Measurements from ENCODE around the gene TPSG1.
A peak's percentile ranks its signal among the peaks of the same experiment; 100 is the strongest.

TPSG1 gene

DNA sequence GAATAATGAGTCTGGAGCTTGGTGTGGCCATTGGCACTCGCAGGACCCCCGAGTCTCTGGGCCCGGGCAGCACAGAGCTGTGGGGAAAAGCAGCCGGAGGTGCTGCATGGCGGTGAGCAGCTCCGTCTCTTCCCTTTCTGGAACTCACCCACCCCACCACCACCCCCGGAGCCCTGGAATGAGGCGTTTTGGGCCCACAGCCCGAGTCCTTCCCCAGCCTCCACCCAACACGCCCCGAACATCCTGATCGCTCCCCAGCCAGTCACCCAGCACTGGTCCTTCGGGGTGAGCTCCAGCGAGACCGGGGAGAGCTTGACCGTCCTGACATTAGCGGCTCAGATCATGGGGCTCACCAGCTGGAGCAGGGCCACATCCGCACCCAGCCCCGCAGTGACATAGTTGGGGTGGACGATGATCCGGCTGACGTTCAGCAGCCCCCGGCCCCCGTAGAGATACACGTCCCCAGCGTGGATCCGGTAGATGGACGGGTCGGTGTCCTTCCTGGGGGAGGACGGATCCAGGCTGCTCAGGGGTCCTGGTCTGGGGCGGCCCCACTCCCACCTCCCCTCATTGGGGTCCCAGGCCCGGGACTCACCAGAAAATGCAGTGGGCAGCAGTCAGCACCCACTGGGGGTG is 37.3 kb upstream of the TPSG1 start:
- no peak overlapping the region for H4K8ac ChIP-seq (ENCODE audit: low read depth, low read length)
- H2BK120ac ChIP-seq (ENCODE audit: insufficient read depth, low read length, poor library complexity) = no peak overlapping the region
- H3K79me2 ChIP-seq (ENCODE audit: control insufficient read depth, insufficient read depth, low read length, poor library complexity) = no peaks in the 10 kb centered on the region
- no peak overlapping the region for H3K27ac ChIP-seq (ENCODE audit: low read depth, low read length)
- no peak overlapping the region for H3K4me3 ChIP-seq (ENCODE audit: low read depth, low read length)
- H3K4me2 ChIP-seq (ENCODE audit: low read length) = no peak overlapping the region
- no peak overlapping the region for H3K23ac ChIP-seq (ENCODE audit: low read length)
- H3K4me1 ChIP-seq (ENCODE audit: control insufficient read depth in 1 of 2, insufficient read depth in 2 of 2, low read length in 2 of 2) = no peaks in the 10 kb centered on the region
- no peak overlapping the region for H4K12ac ChIP-seq (ENCODE audit: low read depth, low read length)
- H3K36me3 ChIP-seq (ENCODE audit: control insufficient read depth in 1 of 2, insufficient read depth in 2 of 2, low read length in 2 of 2) = no peaks in the 10 kb centered on the region
- peaks cover 4% of the 10 kb centered on the region for H3K27me3 ChIP-seq (ENCODE audit: insufficient read depth, low read length)
- no peak overlapping the region for H2BK5ac ChIP-seq (ENCODE audit: low read depth, low read length, poor library complexity)
- WGBS (ENCODE audit: extremely low coverage, insufficient coverage, insufficient read length) = no CpG with 5 or more reads among the region's 32 CpGs
- no peak overlapping the region for H2AK5ac ChIP-seq (ENCODE audit: low read length)
- no peak overlapping the region for H3K4ac ChIP-seq (ENCODE audit: low read depth, low read length)
- no peak overlapping the region for H3K14ac ChIP-seq (ENCODE audit: low read length)
- no peaks in the 10 kb centered on the region for H3K79me1 ChIP-seq (ENCODE audit: low read length)
- DNase-seq = no peak
- H2BK12ac ChIP-seq (ENCODE audit: low read length) = no peak overlapping the region
- H3K18ac ChIP-seq (ENCODE audit: low read length) = no peak overlapping the region
- no peak overlapping the region for H4K91ac ChIP-seq (ENCODE audit: low read depth, low read length)
- no peak overlapping the region for H2AFZ ChIP-seq (ENCODE audit: insufficient read depth, low read length, poor library complexity)
- H3K9ac ChIP-seq (ENCODE audit: low read length) = no peak overlapping the region
- peaks cover 13% of the 10 kb centered on the region for H3K9me3 ChIP-seq (ENCODE audit: insufficient read depth, low read depth, low read length)

DNA sequence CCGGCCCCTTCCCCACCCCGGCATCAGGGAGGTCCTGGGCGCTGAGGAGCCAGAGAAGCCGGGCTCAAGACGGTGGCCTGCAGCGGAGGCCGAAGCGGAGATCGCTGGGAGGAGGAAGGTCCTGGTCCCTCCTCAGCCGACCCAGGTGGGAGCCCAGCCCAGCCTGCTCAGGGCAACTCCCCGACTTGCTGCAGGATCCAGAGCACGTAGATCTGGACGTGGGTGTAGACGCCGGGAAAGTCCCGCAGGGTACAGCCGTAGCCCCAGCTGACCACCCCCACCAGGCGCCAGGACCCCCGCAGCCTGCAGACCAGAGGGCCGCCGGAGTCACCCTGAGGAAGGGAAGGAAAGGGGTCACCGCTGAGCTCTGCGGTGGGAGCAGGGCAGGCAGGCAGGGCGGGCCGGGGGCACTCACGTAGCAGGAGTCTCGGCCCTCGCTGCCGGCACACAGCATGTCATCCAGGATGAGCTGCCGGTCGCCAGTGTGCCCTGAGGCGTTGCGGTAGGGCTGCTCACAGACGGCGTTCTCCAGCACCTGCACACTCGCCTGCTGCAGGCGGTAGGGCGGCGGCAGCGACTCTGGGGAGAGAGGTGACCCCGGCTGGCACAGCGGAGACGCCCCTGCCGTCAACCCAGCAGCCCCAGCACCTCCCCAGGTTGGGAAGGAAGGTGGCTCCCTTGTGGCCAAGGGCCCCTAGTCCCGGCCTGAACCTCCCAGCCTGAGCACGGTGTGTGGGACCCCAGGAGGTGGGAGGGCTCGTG is 36.2 kb upstream of the TPSG1 start:
- H3K14ac ChIP-seq (ENCODE audit: low read length) = no peak overlapping the region
- H2BK12ac ChIP-seq (ENCODE audit: low read length) = no peak overlapping the region
- H3K36me3 ChIP-seq (ENCODE audit: control insufficient read depth in 1 of 2, insufficient read depth in 2 of 2, low read length in 2 of 2) = no peaks in the 10 kb centered on the region
- no peak overlapping the region for H2BK5ac ChIP-seq (ENCODE audit: low read depth, low read length, poor library complexity)
- H3K4me1 ChIP-seq (ENCODE audit: control insufficient read depth in 1 of 2, insufficient read depth in 2 of 2, low read length in 2 of 2) = no peaks in the 10 kb centered on the region
- H3K27me3 ChIP-seq (ENCODE audit: insufficient read depth, low read length) = peaks cover 4% of the 10 kb centered on the region
- H2AFZ ChIP-seq (ENCODE audit: insufficient read depth, low read length, poor library complexity) = no peak overlapping the region
- no peak overlapping the region for H3K9ac ChIP-seq (ENCODE audit: low read length)
- no peak overlapping the region for H3K23ac ChIP-seq (ENCODE audit: low read length)
- no peak overlapping the region for H3K4me3 ChIP-seq (ENCODE audit: low read depth, low read length)
- H4K8ac ChIP-seq (ENCODE audit: low read depth, low read length) = no peak overlapping the region
- H3K4ac ChIP-seq (ENCODE audit: low read depth, low read length) = no peak overlapping the region
- WGBS (ENCODE audit: extremely low coverage, insufficient coverage, insufficient read length) = no CpG with 5 or more reads among the region's 47 CpGs
- no peak overlapping the region for H3K4me2 ChIP-seq (ENCODE audit: low read length)
- H4K91ac ChIP-seq (ENCODE audit: low read depth, low read length) = no peak overlapping the region
- DNase-seq = peak; percentile 85 to 94
- no peaks in the 10 kb centered on the region for H3K79me1 ChIP-seq (ENCODE audit: low read length)
- H3K27ac ChIP-seq (ENCODE audit: low read depth, low read length) = no peak overlapping the region
- no peak overlapping the region for H2AK5ac ChIP-seq (ENCODE audit: low read length)
- no peak overlapping the region for H3K18ac ChIP-seq (ENCODE audit: low read length)
- peaks cover 13% of the 10 kb centered on the region for H3K9me3 ChIP-seq (ENCODE audit: insufficient read depth, low read depth, low read length)
- no peak overlapping the region for H4K12ac ChIP-seq (ENCODE audit: low read depth, low read length)
- no peak overlapping the region for H2BK120ac ChIP-seq (ENCODE audit: insufficient read depth, low read length, poor library complexity)
- no peaks in the 10 kb centered on the region for H3K79me2 ChIP-seq (ENCODE audit: control insufficient read depth, insufficient read depth, low read length, poor library complexity)

- no peak overlapping the region for H4K12ac ChIP-seq (ENCODE audit: low read depth, low read length)
- H2BK5ac ChIP-seq (ENCODE audit: low read depth, low read length, poor library complexity) = no peak overlapping the region
- H4K91ac ChIP-seq (ENCODE audit: low read depth, low read length) = no peak overlapping the region
- DNase-seq = no peak
- no peaks in the 10 kb centered on the region for H3K4me1 ChIP-seq (ENCODE audit: control insufficient read depth in 1 of 2, insufficient read depth in 2 of 2, low read length in 2 of 2)
- no peaks in the 10 kb centered on the region for H3K79me2 ChIP-seq (ENCODE audit: control insufficient read depth, insufficient read depth, low read length, poor library complexity)
- no peak overlapping the region for H2AK5ac ChIP-seq (ENCODE audit: low read length)
- H2BK12ac ChIP-seq (ENCODE audit: low read length) = no peak overlapping the region
- no peak overlapping the region for H3K27ac ChIP-seq (ENCODE audit: low read depth, low read length)
- H3K4me3 ChIP-seq (ENCODE audit: low read depth, low read length) = no peak overlapping the region
- no peak overlapping the region for H4K8ac ChIP-seq (ENCODE audit: low read depth, low read length)
- no peaks in the 10 kb centered on the region for H3K79me1 ChIP-seq (ENCODE audit: low read length)
- H3K14ac ChIP-seq (ENCODE audit: low read length) = no peak overlapping the region
- H2BK120ac ChIP-seq (ENCODE audit: insufficient read depth, low read length, poor library complexity) = no peak overlapping the region
- no peaks in the 10 kb centered on the region for H3K36me3 ChIP-seq (ENCODE audit: control insufficient read depth in 1 of 2, insufficient read depth in 2 of 2, low read length in 2 of 2)
- H3K4ac ChIP-seq (ENCODE audit: low read depth, low read length) = no peak overlapping the region
- peaks cover 13% of the 10 kb centered on the region for H3K9me3 ChIP-seq (ENCODE audit: insufficient read depth, low read depth, low read length)
- no CpG with 5 or more reads among the region's 36 CpGs for WGBS (ENCODE audit: extremely low coverage, insufficient coverage, insufficient read length)
- H3K23ac ChIP-seq (ENCODE audit: low read length) = no peak overlapping the region
- H3K18ac ChIP-seq (ENCODE audit: low read length) = no peak overlapping the region
- no peak overlapping the region for H2AFZ ChIP-seq (ENCODE audit: insufficient read depth, low read length, poor library complexity)
- no peak overlapping the region for H3K9ac ChIP-seq (ENCODE audit: low read length)
- peaks cover 4% of the 10 kb centered on the region for H3K27me3 ChIP-seq (ENCODE audit: insufficient read depth, low read length)
- H3K4me2 ChIP-seq (ENCODE audit: low read length) = no peak overlapping the region
These were observed 35.1 kb upstream of the TPSG1 start for GRCh38 chr16:1260101-1260680.

GRCh38 chr16:1259760-1260068 is 34.6 kb upstream of the TPSG1 start:
- Histone ChIP-seq H3K36me3 (ENCODE audit: control insufficient read depth in 1 of 2, insufficient read depth in 2 of 2, low read length in 2 of 2) (no peaks in the 10 kb centered on the region), H2BK120ac (ENCODE audit: insufficient read depth, low read length, poor library complexity) (no peak overlapping the region), H3K9me3 (ENCODE audit: insufficient read depth, low read depth, low read length) (peaks cover 9% of the 10 kb centered on the region), H3K27me3 (ENCODE audit: insufficient read depth, low read length) (peaks cover 4% of the 10 kb centered on the region), H3K79me2 (ENCODE audit: control insufficient read depth, insufficient read depth, low read length, poor library complexity) (no peaks in the 10 kb centered on the region), H3K4me1 (ENCODE audit: control insufficient read depth in 1 of 2, insufficient read depth in 2 of 2, low read length in 2 of 2) (no peaks in the 10 kb centered on the region), H2BK12ac (ENCODE audit: low read length) (no peak overlapping the region), H3K79me1 (ENCODE audit: low read length) (no peaks in the 10 kb centered on the region), H2BK5ac (ENCODE audit: low read depth, low read length, poor library complexity) (no peak overlapping the region), H4K12ac (ENCODE audit: low read depth, low read length) (no peak overlapping the region), H3K4me2 (ENCODE audit: low read length) (no peak overlapping the region), H3K9ac (ENCODE audit: low read length) (no peak overlapping the region), H4K91ac (ENCODE audit: low read depth, low read length) (no peak overlapping the region), H4K8ac (ENCODE audit: low read depth, low read length) (no peak overlapping the region), H2AK5ac (ENCODE audit: low read length) (no peak overlapping the region), H3K27ac (ENCODE audit: low read depth, low read length) (no peak overlapping the region), H3K4ac (ENCODE audit: low read depth, low read length) (no peak overlapping the region), H3K4me3 (ENCODE audit: low read depth, low read length) (no peak overlapping the region), H2AFZ (ENCODE audit: insufficient read depth, low read length, poor library complexity) (no peak overlapping the region), H3K14ac (ENCODE audit: low read length) (no peak overlapping the region), H3K18ac (ENCODE audit: low read length) (no peak overlapping the region), H3K23ac (ENCODE audit: low read length) (no peak overlapping the region)
- no CpG with 5 or more reads among the region's 11 CpGs for WGBS (ENCODE audit: extremely low coverage, insufficient coverage, insufficient read length)
- DNase-seq = no peak
